Psoas muscle (tissue), 8 donors: ENCODE results near the gene KCNMA1. TPM values are rescaled to one million over a fixed set of nuclear protein-coding genes. Genes with fewer than 3 reads are reported as not detected.

Experiments used
- ATAC-seq, 4 donors: fragments of 200-7000 bp; cut with Tn5 transposase; one replicate each; pipeline ENCODE4 v1.9.1; 2020; ENCODE audit warnings: moderate library complexity in 3 of 4, mild to moderate bottlenecking in 2 of 4
- DNase-seq, 2 donors: peaks; one replicate each; pipeline ENCODE4 v3.0.0-alpha.2; 2020
- H3K27ac ChIP-seq: fragments of 200-600 bp; one replicate; pipeline ENCODE4 v1.8.0; 2022
- H3K27me3 ChIP-seq, 3 donors: fragments of 200-600 bp in 1 of 3; one replicate each; pipeline versions ENCODE4 v1.6.1 to v1.8.0; 2013 to 2022; ENCODE audit warnings: low read length in 2 of 3, mild to moderate bottlenecking in 2 of 3, moderate library complexity in 1 of 3; ENCODE audit not compliant: insufficient read depth in 3 of 3
- H3K36me3 ChIP-seq, 2 donors: fragments of 200-600 bp in 1 of 2; one replicate each; pipeline versions ENCODE4 v1.6.1 to v1.8.0; 2013 to 2022; ENCODE audit warnings: low read depth in 1 of 2, mild to moderate bottlenecking in 1 of 2, moderate library complexity in 1 of 2; ENCODE audit not compliant: insufficient read depth in 1 of 2
- H3K4me1 ChIP-seq: fragments of 200-600 bp; one replicate; pipeline ENCODE4 v1.8.0; 2022
- H3K4me3 ChIP-seq: fragments of 200-600 bp; one replicate; pipeline ENCODE4 v1.8.0; 2022; ENCODE audit warnings: mild to moderate bottlenecking
- H3K9me3 ChIP-seq: fragments of 200-600 bp; one replicate; pipeline ENCODE4 v1.8.0; 2022
- WGBS, 3 donors: extraction: QIAGEN DNeasy Blood & Tissue Kit; methylation state at CpG; one replicate each; pipeline versions ENCODE4 v1.1.6 to v1.1.7; 2013; 5-methylcytosine and 5-hydroxymethylcytosine counted together
- intact Hi-C, 2 donors: fragments of 100-400 bp; cut with DNase I; formaldehyde crosslinking; loops; one replicate each; pipeline versions ENCODE4 v1.11.0 to v1.14.2; 2022
- polyA plus RNA-seq, 3 donors: library from polyadenylated mRNA; stranded (reverse); fragments of 200-250 nt; gene quantifications; one replicate each; pipeline ENCODE4 v1.2.3, GENCODE V29; 2013
- total RNA-seq, 4 donors: library from RNA; stranded (reverse); fragmentation: NEBNext Ultra II Directional in 2 of 4; extraction: Animal tissue kit (Norgen Biotek cat#: 25700) in 2 of 4; gene quantifications; one replicate each; pipeline versions ENCODE4 v1.2.1 to v1.2.4, GENCODE V29; 2021 to 2023
- TF ChIP-seq, protein P1 (sequence below): fragments of 200-600 bp; IDR thresholded peaks from one replicate; pipeline ENCODE4 v1.8.0; 2022; ENCODE audit warnings: antibody characterized with exemption
- donor health status: healthy with polysubstance abuse.
- donor health status: DM: no; HTN: no; CAD: no; lungs with moderate emphysema.
- donor health status: Bipolar disorder and iron deficiency.
- donor health status: healthy.
- donor health status: DM: yes; HTN: yes; CAD: no.
- donor health status: DM: no; HTN: no; CAD: no.
- donor health status: DM: no; HTN: no; CAD: no.
- donor health status: DM: yes; HTN: yes; CAD: no.

Gene KCNMA1
- total and polyA plus RNA-seq, 7 donors = 7.9 to 53.0 (median 41.9) TPM

- ATAC-seq = no peak
- no peak for DNase-seq
- intact Hi-C loops = no loop called here
- TF ChIP-seq, protein P1, sequence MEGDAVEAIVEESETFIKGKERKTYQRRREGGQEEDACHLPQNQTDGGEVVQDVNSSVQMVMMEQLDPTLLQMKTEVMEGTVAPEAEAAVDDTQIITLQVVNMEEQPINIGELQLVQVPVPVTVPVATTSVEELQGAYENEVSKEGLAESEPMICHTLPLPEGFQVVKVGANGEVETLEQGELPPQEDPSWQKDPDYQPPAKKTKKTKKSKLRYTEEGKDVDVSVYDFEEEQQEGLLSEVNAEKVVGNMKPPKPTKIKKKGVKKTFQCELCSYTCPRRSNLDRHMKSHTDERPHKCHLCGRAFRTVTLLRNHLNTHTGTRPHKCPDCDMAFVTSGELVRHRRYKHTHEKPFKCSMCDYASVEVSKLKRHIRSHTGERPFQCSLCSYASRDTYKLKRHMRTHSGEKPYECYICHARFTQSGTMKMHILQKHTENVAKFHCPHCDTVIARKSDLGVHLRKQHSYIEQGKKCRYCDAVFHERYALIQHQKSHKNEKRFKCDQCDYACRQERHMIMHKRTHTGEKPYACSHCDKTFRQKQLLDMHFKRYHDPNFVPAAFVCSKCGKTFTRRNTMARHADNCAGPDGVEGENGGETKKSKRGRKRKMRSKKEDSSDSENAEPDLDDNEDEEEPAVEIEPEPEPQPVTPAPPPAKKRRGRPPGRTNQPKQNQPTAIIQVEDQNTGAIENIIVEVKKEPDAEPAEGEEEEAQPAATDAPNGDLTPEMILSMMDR = no peak
- no peaks in the 10 kb centered on the region for H3K9me3 ChIP-seq
- WGBS, 3 donors = 93 to 94% (median 94%) methylated on average over 5 of the region's 5 CpGs
- H3K27me3 ChIP-seq = no peaks in the 10 kb centered on the region
- H3K36me3 ChIP-seq = no peaks in the 10 kb centered on the region
- no peaks in the 10 kb centered on the region for H3K4me1 ChIP-seq
- no peak overlapping the region for H3K27ac ChIP-seq
- H3K4me3 ChIP-seq = no peak overlapping the region
These were observed 514.3 kb downstream of the KCNMA1 start for GRCh38 chr10:77123330-77123729.

GRCh38 chr10:77121829-77122228, 515.8 kb downstream of the KCNMA1 start:
- intact Hi-C loops = no loop called here
- ATAC-seq (no peak), DNase-seq (no peak)
- no peaks in the 10 kb centered on the region for H3K27me3 ChIP-seq
- no peak overlapping the region for H3K4me3 ChIP-seq
- 75 to 78% (median 76%) methylated on average over 10 of the region's 10 CpGs for WGBS, 3 donors
- TF ChIP-seq, protein P1 = no peak
- no peak overlapping the region for H3K27ac ChIP-seq
- H3K36me3 ChIP-seq = no peaks in the 10 kb centered on the region
- no peaks in the 10 kb centered on the region for H3K4me1 ChIP-seq
- H3K9me3 ChIP-seq = no peaks in the 10 kb centered on the region

DNA sequence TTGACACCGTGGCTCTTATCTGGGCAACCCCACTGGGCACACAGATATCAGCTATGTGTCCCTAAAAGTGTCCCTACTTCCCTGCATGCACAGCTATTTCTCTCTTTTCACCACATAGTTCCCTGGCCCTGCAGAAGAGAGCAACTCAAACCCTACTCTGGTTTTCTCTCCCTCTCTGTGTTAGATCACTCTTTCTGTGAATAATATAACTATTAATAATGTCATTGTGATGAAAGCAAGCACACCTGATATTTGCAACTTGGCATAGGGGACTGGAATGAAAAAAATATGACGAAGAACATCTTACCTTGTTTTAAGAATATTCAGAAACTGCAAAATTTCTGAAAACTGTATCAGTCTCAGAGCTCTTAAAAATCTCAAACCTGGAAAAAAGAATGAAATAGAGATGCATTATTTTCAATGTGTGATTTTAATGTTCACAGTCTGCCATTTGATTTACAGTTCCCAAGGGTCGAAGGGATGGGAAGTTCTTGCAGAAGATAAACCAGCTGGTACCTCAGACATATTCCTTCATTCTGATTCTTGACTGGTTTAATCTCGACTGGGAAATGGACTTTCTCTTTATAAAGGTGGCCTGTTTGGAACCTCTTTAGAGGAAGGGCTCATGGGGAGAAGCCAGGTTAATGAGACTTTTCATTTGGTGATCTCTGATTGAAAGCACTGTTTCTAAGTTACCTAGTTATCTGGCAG, 516.8 kb downstream of the KCNMA1 start:
- WGBS, 3 donors = 80 to 82% (median 81%) methylated on average over 4 of the region's 4 CpGs
- intact Hi-C loops = no loop called here
- Histone ChIP-seq H3K9me3 (no peaks in the 10 kb centered on the region), H3K4me1 (no peaks in the 10 kb centered on the region), H3K4me3 (no peak overlapping the region), H3K27me3 (no peaks in the 10 kb centered on the region), H3K36me3 (no peaks in the 10 kb centered on the region), H3K27ac (no peak overlapping the region)
- ATAC-seq (no peak), DNase-seq (no peak)
- TF ChIP-seq, protein P1 = no peak

GRCh38 chr10:77120012-77120411, 517.6 kb downstream of the KCNMA1 start:
- no peak for DNase-seq
- intact Hi-C loops = no loop called here
- no peaks in the 10 kb centered on the region for H3K9me3 ChIP-seq
- H3K27ac ChIP-seq = no peak overlapping the region
- no peaks in the 10 kb centered on the region for H3K36me3 ChIP-seq
- H3K4me3 ChIP-seq = no peak overlapping the region
- 49 to 63% (median 53%) methylated on average over 4 of the region's 4 CpGs for WGBS, 3 donors
- ATAC-seq = no peak
- H3K4me1 ChIP-seq = no peaks in the 10 kb centered on the region
- no peaks in the 10 kb centered on the region for H3K27me3 ChIP-seq
- TF ChIP-seq, protein P1 = no peak
